Neural progenitor cell (in vitro differentiated cells): ENCODE results near the gene AKAP6.

Experiments
- EZH2 ChIP-seq: fragments of 200-600 bp; sonication (generic); IDR thresholded peaks from 2 replicates; pipeline ENCODE4 v1.6.1; 2017; ENCODE audit warnings: antibody characterized with exemption, mild to moderate bottlenecking, moderate library complexity
- TF ChIP-seq, protein P1 (sequence below): fragments of 200-600 bp; sonication (generic); IDR thresholded peaks from 2 replicates; pipeline ENCODE4 v1.5.1; 2017; ENCODE audit warnings: antibody characterized with exemption, mild to moderate bottlenecking

DNA sequence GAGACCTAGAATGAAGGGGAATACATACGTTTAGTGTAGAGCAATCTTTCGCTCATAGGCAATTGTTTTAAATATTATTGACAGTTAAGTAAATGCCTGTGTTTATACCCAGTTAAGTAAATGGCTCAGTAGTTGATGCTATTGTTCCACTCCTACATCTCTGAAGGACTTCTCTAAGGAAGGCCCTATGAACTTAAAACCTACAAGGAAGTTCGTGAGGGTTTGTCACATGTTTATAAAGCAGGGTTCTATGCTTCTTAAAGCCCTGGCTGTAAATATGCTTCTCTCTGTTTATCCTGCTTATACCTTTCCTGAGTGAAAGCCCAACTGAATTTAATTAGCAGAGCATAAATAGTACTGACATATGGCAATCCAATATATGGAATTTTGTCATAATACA lies 327.5 kb downstream of the AKAP6 start:
- TF ChIP-seq, protein P1, sequence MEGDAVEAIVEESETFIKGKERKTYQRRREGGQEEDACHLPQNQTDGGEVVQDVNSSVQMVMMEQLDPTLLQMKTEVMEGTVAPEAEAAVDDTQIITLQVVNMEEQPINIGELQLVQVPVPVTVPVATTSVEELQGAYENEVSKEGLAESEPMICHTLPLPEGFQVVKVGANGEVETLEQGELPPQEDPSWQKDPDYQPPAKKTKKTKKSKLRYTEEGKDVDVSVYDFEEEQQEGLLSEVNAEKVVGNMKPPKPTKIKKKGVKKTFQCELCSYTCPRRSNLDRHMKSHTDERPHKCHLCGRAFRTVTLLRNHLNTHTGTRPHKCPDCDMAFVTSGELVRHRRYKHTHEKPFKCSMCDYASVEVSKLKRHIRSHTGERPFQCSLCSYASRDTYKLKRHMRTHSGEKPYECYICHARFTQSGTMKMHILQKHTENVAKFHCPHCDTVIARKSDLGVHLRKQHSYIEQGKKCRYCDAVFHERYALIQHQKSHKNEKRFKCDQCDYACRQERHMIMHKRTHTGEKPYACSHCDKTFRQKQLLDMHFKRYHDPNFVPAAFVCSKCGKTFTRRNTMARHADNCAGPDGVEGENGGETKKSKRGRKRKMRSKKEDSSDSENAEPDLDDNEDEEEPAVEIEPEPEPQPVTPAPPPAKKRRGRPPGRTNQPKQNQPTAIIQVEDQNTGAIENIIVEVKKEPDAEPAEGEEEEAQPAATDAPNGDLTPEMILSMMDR = no peak
- no peak for TF ChIP-seq EZH2
